C1 segment of cervical spinal cord (tissue), 14 donors: ENCODE measurements around the gene KCNJ15.

ENCODE experiments used
- DNase-seq, 14 donors: peaks; one replicate each; lab custom pipeline; 2025; lab: John Stamatoyannopoulos, UW

Gene KCNJ15

DNA sequence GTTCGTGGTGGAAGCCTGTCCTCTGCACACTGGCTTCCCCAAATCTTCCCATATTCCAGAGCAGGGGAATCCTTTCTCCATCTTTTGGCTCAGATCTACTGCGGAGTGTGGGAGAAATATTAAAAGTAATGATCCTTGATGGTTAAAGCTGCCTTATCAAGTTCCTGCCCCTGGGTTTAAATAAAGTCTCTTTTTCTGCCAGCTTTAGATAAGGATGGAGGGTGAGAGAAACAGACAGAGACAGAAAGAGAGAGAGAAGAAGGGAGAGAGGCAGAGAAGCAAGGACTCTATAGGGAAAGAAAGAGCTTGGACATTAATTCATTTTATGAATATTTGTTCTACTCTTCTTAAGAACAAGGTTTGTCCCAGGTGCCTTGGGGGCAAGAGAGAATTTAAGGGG, 98.0 kb downstream of the KCNJ15 start:
- DNase-seq = no peak

DNA sequence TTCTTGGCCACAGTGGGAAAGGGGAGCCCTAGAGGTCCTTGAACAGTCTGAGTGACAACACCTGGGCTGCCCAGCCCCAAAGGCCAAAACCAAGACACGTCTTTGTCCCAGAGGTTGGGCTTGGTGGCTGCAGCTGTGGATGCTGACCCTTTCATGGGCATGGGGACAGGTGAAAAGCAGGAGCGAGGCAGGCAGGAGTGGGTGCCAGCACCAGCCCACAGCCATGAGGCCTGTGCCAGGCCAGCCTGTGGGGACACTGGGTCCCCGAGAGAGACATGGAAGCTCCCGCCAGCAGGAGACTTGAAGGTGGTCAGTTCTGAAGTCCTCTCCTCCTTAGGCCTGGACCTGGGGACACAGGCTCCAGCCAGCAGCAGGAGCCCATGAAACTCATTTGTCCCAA, 98.6 kb downstream of the KCNJ15 start:
- no peak for DNase-seq

DNA sequence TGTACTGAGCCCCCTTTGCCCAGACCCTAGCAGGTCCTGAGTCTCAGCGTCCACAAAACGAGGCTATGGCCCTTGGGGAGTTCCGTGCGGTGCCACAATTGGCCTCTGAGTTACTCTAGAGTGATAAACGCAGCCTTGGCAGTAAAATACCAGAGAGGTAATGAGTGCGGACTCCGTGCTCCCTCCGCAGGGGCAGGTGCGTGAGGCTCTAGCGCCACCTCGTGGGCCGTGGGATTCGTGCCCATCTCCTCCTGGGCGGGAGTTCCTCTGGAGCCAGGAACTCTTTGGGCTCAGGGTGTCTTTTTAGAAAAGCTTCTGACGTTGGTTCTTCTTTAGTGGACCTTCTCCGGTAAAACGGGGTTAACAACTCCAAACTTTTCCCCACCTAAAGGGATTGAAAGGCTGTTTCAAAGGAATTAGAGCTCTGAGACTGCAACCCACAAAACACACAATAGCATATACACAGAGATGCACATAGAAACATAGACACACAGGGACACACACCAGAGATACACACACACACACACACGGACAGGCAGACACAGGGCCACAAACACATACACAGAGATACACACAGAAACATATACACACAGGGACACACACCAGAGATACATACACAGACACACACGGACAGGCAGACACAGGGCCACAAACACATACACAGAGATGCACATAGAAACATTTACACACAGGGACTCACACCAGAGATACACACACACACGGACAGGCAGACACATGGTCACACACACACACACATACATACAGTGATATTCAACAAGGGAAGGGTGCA, 99.4 kb downstream of the KCNJ15 start:
- DNase-seq = peak in 8 of 14 donors; percentile 4 to 51 (median 16)
